DOHH2 (cell line): ENCODE data around the gene SLC35B4.

Experiments used
- H3F3A ChIP-seq: fragments of 200-600 bp; sonication (generic), shearing (Covaris generic); 2 replicates; pipeline ENCODE4 v1.6.0; 2016; ENCODE audit warnings: antibody characterized with exemption, mild to moderate bottlenecking; ENCODE audit not compliant: control insufficient read depth, insufficient read depth
- H3K27ac ChIP-seq: fragments of 200-600 bp; sonication (generic); 2 replicates; pipeline ENCODE4 v1.5.1; 2014; ENCODE audit warnings: low read depth, mild to moderate bottlenecking, low read length, moderate library complexity
- H3K27me3 ChIP-seq: fragments of 200-600 bp; sonication (generic); 2 replicates; pipeline ENCODE4 v1.6.1; 2014; ENCODE audit warnings: mild to moderate bottlenecking, low read length, mixed read lengths; ENCODE audit not compliant: control insufficient read depth
- H3K36me3 ChIP-seq: fragments of 200-600 bp; sonication (generic); 2 replicates; pipeline ENCODE4 v1.6.1; 2014; ENCODE audit warnings: mild to moderate bottlenecking, low read length, moderate library complexity, mixed read lengths; ENCODE audit not compliant: control insufficient read depth
- H3K4me1 ChIP-seq: fragments of 200-600 bp; sonication (generic); 2 replicates; pipeline ENCODE4 v1.6.1; 2014; ENCODE audit warnings: mild to moderate bottlenecking, low read length, mixed read lengths; ENCODE audit not compliant: control insufficient read depth
- H3K4me2 ChIP-seq: fragments of 200-600 bp; sonication (generic); 2 replicates; pipeline ENCODE4 v1.6.0; 2014; ENCODE audit warnings: mild to moderate bottlenecking, low read length, moderate library complexity
- H3K4me3 ChIP-seq: fragments of 200-600 bp; sonication (generic); 2 replicates; pipeline ENCODE4 v1.5.1; 2014; ENCODE audit warnings: mild to moderate bottlenecking, low read length, mixed read lengths
- H3K79me2 ChIP-seq: fragments of 200-600 bp; sonication (generic); 2 replicates; pipeline ENCODE4 v1.6.1; 2014; ENCODE audit warnings: mild to moderate bottlenecking, low read length, mixed read lengths; ENCODE audit not compliant: control insufficient read depth
- H3K9me2 ChIP-seq: fragments of 200-600 bp; sonication (generic); replicated peaks from 2 replicates; pipeline ENCODE4 v1.6.1; 2014; ENCODE audit warnings: mild to moderate bottlenecking, low read length, mixed read lengths; ENCODE audit not compliant: control insufficient read depth
- H3K9me3 ChIP-seq: fragments of 200-600 bp; sonication (generic); 2 replicates; pipeline ENCODE4 v1.6.1; 2014; ENCODE audit warnings: antibody characterized with exemption, low read length, mixed read lengths; ENCODE audit not compliant: control insufficient read depth, insufficient read depth
- H4K20me1 ChIP-seq: fragments of 200-600 bp; sonication (generic); 2 replicates; pipeline ENCODE4 v1.6.0; 2014; ENCODE audit warnings: low read depth, mild to moderate bottlenecking, antibody characterized with exemption, low read length, moderate library complexity; ENCODE audit not compliant: control insufficient read depth, insufficient read depth
- CTCF ChIP-seq: fragments of 200-600 bp; sonication (generic); IDR thresholded peaks from one replicate; pipeline ENCODE4 v1.5.1; 2014; ENCODE audit warnings: antibody characterized with exemption, mild to moderate bottlenecking, low read depth, low read length; ENCODE audit not compliant: poor library complexity, severe bottlenecking
- EZH2phosphoT487 ChIP-seq: fragments of 200-600 bp; sonication (generic); IDR thresholded peaks from 2 replicates; pipeline ENCODE4 v1.6.1; 2017; ENCODE audit warnings: borderline replicate concordance, mild to moderate bottlenecking, antibody characterized with exemption, low read length, moderate library complexity, mixed read lengths

The SLC35B4 gene

GRCh38 chr7:134284952-134285351 is 31.8 kb downstream of the SLC35B4 start:
- Histone ChIP-seq H3K4me3 (no peak overlapping the region), H3K4me1 (no peaks in the 10 kb centered on the region), H3K27me3 (peaks cover 5% of the 10 kb centered on the region; the same call in 1 of the 2 replicates), H3K9me3 (no peaks in the 10 kb centered on the region), H3K9me2 (no peaks in the 10 kb centered on the region), H3K79me2 (no peaks in the 10 kb centered on the region), H3K4me2 (no peak overlapping the region), H3K27ac (no peak overlapping the region), H3K36me3 (no peaks in the 10 kb centered on the region), H3F3A (no peaks in the 10 kb centered on the region), H4K20me1 (no peaks in the 10 kb centered on the region)
- TF ChIP-seq CTCF (no peak), EZH2phosphoT487 (no peak)

GRCh38 chr7:134284011-134284410 is 32.7 kb downstream of the SLC35B4 start:
- Histone ChIP-seq H3K4me3 (no peak overlapping the region), H3K9me3 (no peaks in the 10 kb centered on the region), H3F3A (no peaks in the 10 kb centered on the region), H3K4me2 (no peak overlapping the region), H3K27ac (no peak overlapping the region), H4K20me1 (no peaks in the 10 kb centered on the region), H3K9me2 (no peaks in the 10 kb centered on the region), H3K36me3 (no peaks in the 10 kb centered on the region), H3K4me1 (no peaks in the 10 kb centered on the region), H3K79me2 (no peaks in the 10 kb centered on the region), H3K27me3 (peaks cover 7% of the 10 kb centered on the region; the same call in 1 of the 2 replicates)
- TF ChIP-seq EZH2phosphoT487 (no peak), CTCF (no peak)

GRCh38 chr7:134280508-134280907 is 36.2 kb downstream of the SLC35B4 start:
- H3K9me3 ChIP-seq, result no peaks in the 10 kb centered on the region
- no peak overlapping the region for H3K27ac ChIP-seq
- peaks cover 7% of the 10 kb centered on the region; the same call in 1 of the 2 replicates for H3K27me3 ChIP-seq

More at GRCh38 chr7:134280508-134280907, 36.2 kb downstream of the SLC35B4 start:
- Histone ChIP-seq H3K9me2 (no peaks in the 10 kb centered on the region), H3F3A (no peaks in the 10 kb centered on the region), H3K79me2 (no peaks in the 10 kb centered on the region), H3K4me3 (no peak overlapping the region), H3K4me2 (no peak overlapping the region), H3K36me3 (no peaks in the 10 kb centered on the region), H4K20me1 (no peaks in the 10 kb centered on the region), H3K4me1 (no peaks in the 10 kb centered on the region)
- TF ChIP-seq CTCF (no peak), EZH2phosphoT487 (no peak)
